SK-N-SH treated with all-trans-retinoic acid at 6 μM for 48 hours (cell line): Measurements from ENCODE around the gene BLNK.

Experiments used
- ARNTL ChIP-seq: fragments of 450-650 bp; formaldehyde crosslinking; IDR thresholded peaks from 2 replicates; pipeline ENCODE4 v1.5.0; 2020; ENCODE audit warnings: low read depth, mild to moderate bottlenecking, moderate library complexity, borderline replicate concordance
- BACH2 ChIP-seq: fragments of 250-450 bp; sonication (Bioruptor Pico); IDR thresholded peaks from 2 replicates; pipeline ENCODE4 v1.9.0; 2021; ENCODE audit warnings: mild to moderate bottlenecking, borderline replicate concordance
- CSDC2 ChIP-seq: fragments of 250-450 bp; sonication (Bioruptor Pico); IDR thresholded peaks from 2 replicates; pipeline ENCODE4 v1.5.0; 2020; ENCODE audit warnings: mild to moderate bottlenecking, moderate library complexity
- ZFP3 ChIP-seq: fragments of 250-450 bp; sonication (Bioruptor Pico); IDR thresholded peaks from 2 replicates; pipeline ENCODE4 v1.5.0; 2020; ENCODE audit warnings: mild to moderate bottlenecking, moderate library complexity
- ZFP30 ChIP-seq: fragments of 450-650 bp; formaldehyde crosslinking; IDR thresholded peaks from 2 replicates; pipeline ENCODE4 v1.5.0; 2022; ENCODE audit warnings: mild to moderate bottlenecking, moderate library complexity
- ZNF565 ChIP-seq: fragments of 450-650 bp; formaldehyde crosslinking; conservative IDR thresholded peaks from 2 replicates; pipeline ENCODE4 v1.5.0; 2020; ENCODE audit warnings: low read depth, mild to moderate bottlenecking, moderate library complexity
- TF ChIP-seq, protein P1 (sequence below): fragments of 250-450 bp; sonication (Bioruptor Pico); IDR thresholded peaks from 2 replicates; pipeline ENCODE4 v1.8.0; 2020; ENCODE audit warnings: mild to moderate bottlenecking, moderate library complexity, borderline replicate concordance

DNA sequence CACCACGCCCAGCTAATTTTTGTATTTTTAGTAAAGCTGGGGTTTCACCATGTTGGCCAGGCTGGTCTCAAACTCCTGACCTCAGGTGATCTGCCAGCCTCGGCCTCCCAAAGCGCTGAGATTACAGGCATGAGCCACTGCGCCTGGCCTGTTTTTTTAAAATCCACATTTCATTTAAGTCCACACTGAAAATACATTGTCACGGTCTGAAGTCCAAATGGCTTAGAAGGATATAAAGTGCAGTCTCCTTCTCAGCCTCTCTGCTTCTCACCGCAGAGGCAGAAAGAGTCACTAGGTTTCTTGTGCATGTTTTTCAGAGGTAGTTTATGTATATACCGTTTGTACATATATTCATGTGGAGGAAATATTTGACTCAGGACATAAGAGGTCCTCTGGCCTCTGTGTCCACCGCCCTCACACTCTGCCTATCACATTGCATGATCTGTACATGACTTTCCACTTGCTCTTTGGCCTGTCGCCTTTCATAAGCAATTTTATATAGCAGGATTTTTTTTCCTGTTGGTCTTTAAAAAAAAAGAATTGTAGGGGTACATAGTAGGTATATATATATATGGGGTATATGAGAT, 42.9 kb downstream of the BLNK start:
- TF ChIP-seq BACH2 (no peak), ARNTL (CRISPR knock-in tag) (no peak), ZFP30 (no peak), CSDC2 (no peak), ZFP3 (no peak), ZNF565 (CRISPR knock-in tag) (no peak)
- TF ChIP-seq, protein P1, sequence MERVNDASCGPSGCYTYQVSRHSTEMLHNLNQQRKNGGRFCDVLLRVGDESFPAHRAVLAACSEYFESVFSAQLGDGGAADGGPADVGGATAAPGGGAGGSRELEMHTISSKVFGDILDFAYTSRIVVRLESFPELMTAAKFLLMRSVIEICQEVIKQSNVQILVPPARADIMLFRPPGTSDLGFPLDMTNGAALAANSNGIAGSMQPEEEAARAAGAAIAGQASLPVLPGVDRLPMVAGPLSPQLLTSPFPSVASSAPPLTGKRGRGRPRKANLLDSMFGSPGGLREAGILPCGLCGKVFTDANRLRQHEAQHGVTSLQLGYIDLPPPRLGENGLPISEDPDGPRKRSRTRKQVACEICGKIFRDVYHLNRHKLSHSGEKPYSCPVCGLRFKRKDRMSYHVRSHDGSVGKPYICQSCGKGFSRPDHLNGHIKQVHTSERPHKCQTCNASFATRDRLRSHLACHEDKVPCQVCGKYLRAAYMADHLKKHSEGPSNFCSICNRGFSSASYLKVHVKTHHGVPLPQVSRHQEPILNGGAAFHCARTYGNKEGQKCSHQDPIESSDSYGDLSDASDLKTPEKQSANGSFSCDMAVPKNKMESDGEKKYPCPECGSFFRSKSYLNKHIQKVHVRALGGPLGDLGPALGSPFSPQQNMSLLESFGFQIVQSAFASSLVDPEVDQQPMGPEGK (CRISPR knock-in tag), result no peak
